GM12878 (cell line): ENCODE results near the gene GBP6. TPM values are rescaled to one million over a fixed set of nuclear protein-coding genes. Genes with fewer than 3 reads are reported as not detected.
A peak's percentile ranks its signal among the peaks of the same experiment; 100 is the strongest.

ENCODE experiments used
- ATAC-seq: fragments of 200-7000 bp; cut with Tn5 transposase; 3 replicates; pipeline ENCODE4 v1.9.1; 2020; ENCODE audit warnings: mild to moderate bottlenecking, moderate library complexity
- BruUV-seq: library from RNA; stranded (reverse); fragments of 400-500 nt; replicated peaks from 2 replicates; lab custom pipeline; 2021; lab: Mats Ljungman, UMichigan
- CTCF ChIA-PET: fragments of 300-600 bp; sonication (Branson Sonifier 250); formaldehyde crosslinking; extraction: SDS; loops from one replicate; lab custom pipeline; 2021; ENCODE audit warnings: inconsistent platforms; lab: Yijun Ruan, JAX
- POLR2A ChIA-PET: fragments of 350-600 bp; formaldehyde crosslinking; extraction: SDS; loops from one replicate; lab custom pipeline; 2021; ENCODE audit warnings: inconsistent platforms; lab: Charles Lee
- RAD21 ChIA-PET: fragments of 300-600 bp; sonication (Branson Sonifier 250); formaldehyde crosslinking; loops from one replicate; lab custom pipeline; 2023; ENCODE audit warnings: antibody characterized with exemption; ENCODE audit not compliant: unreplicated experiment; lab: Charles Lee
- SMC1A ChIA-PET: fragments of 300-600 bp; sonication (Branson Sonifier 250); formaldehyde crosslinking; loops from one replicate; lab custom pipeline; 2023; ENCODE audit not compliant: unreplicated experiment, uncharacterized antibody; lab: Charles Lee
- DNase-seq: peaks from one replicate; pipeline ENCODE4 v3.0.0-alpha.2; 2011; ENCODE audit warnings: low read depth, low spot score
- FAIRE-seq: peaks from 3 replicates; lab custom pipeline; 2011; peaks lifted over from hg19 to GRCh38; lab: Jason Lieb, UNC
- H2AFZ ChIP-seq: 2 replicates; pipeline ENCODE4 v1.6.0; 2011; ENCODE audit warnings: low read depth, low read length, control low read depth; ENCODE audit not compliant: control insufficient read depth
- H3K27ac ChIP-seq: 2 replicates; pipeline ENCODE4 v1.5.1; 2011; ENCODE audit warnings: control low read depth; ENCODE audit not compliant: control insufficient read depth, insufficient read depth
- H3K27me3 ChIP-seq, 2 experiments: replicated peaks in 1 of 2; 2 replicates each; pipeline versions ENCODE4 v1.6.0 to v1.6.1; 2011; ENCODE audit warnings: low read length in 1 of 2; ENCODE audit not compliant: control insufficient read depth in 2 of 2, insufficient read depth in 2 of 2
- H3K36me3 ChIP-seq, 2 experiments: 2 replicates each; pipeline ENCODE4 v1.5.1; 2011; ENCODE audit warnings: low read length in 1 of 2; ENCODE audit not compliant: control insufficient read depth in 2 of 2, insufficient read depth in 2 of 2
- H3K4me1 ChIP-seq: 2 replicates; pipeline ENCODE4 v1.6.1; 2011; ENCODE audit warnings: mild to moderate bottlenecking, low read length, moderate library complexity, mixed read lengths; ENCODE audit not compliant: control insufficient read depth, insufficient read depth
- H3K4me2 ChIP-seq: 2 replicates; pipeline ENCODE4 v1.6.0; 2011; ENCODE audit warnings: control low read depth; ENCODE audit not compliant: control insufficient read depth, insufficient read depth
- H3K4me3 ChIP-seq: fragments of 200-600 bp; sonication (generic); 2 replicates; pipeline ENCODE4 v1.5.1; 2016
- H3K79me2 ChIP-seq: 2 replicates; pipeline ENCODE4 v1.6.0; 2011; ENCODE audit warnings: low read length; ENCODE audit not compliant: control insufficient read depth, insufficient read depth
- H3K9ac ChIP-seq: 2 replicates; pipeline ENCODE4 v1.8.0; 2011; ENCODE audit warnings: low read length, control low read depth, mixed read lengths; ENCODE audit not compliant: control insufficient read depth, insufficient read depth
- H3K9me3 ChIP-seq: replicated peaks from 3 replicates; pipeline ENCODE4 v1.5.1; 2011; ENCODE audit warnings: mild to moderate bottlenecking, low read length; ENCODE audit not compliant: control insufficient read depth, insufficient read depth
- H4K20me1 ChIP-seq: 2 replicates; pipeline ENCODE4 v1.6.0; 2011; ENCODE audit not compliant: control insufficient read depth, insufficient read depth
- MEF2B ChIP-seq: fragments of 450-650 bp; IDR thresholded peaks from 2 replicates; pipeline ENCODE4 v1.6.1; 2018; ENCODE audit warnings: mild to moderate bottlenecking, moderate library complexity; ENCODE audit not compliant: partially characterized antibody, poor library complexity, severe bottlenecking
- ZBTB40 ChIP-seq: fragments of 450-650 bp; IDR thresholded peaks from 2 replicates; pipeline ENCODE4 v1.6.1; 2016; ENCODE audit warnings: mild to moderate bottlenecking, moderate library complexity, borderline replicate concordance
- WGBS: methylation state at CpG from one replicate; pipeline ENCODE4 v1.1.6; 2016; ENCODE audit warnings: low lambda C conversion rate; ENCODE audit not compliant: insufficient replicate concordance, insufficient coverage; ENCODE audit errors: missing lambda C conversion rate; 5-methylcytosine and 5-hydroxymethylcytosine counted together
- in situ Hi-C: fragments of 300-500 bp; cut with MboI; formaldehyde crosslinking; loops from 9 replicates; pipeline ENCODE4 v1.14.3; 2018; ENCODE audit warnings: mixed read lengths
- intact Hi-C: fragments of 100-400 bp; cut with micrococcal nuclease; formaldehyde crosslinking; loops from one replicate; pipeline ENCODE4 v1.14.2; 2022; ENCODE audit not compliant: unreplicated experiment
- polyA plus RNA-seq, 11 experiments: library from polyadenylated mRNA; depleted of rRNA in 4 of 11; unstranded in 6 of 11; stranded (reverse) in 5 of 11; fragments of >200 nt; fragmentation: Nextera tagmentation in 4 of 11; fragmentation: Illumina TruSeq in 1 of 11; extraction: Ambion mirVana in 4 of 11; extraction: Trizol in 1 of 11; gene quantifications; 1 replicate in 1 of 11; 2 replicates in 10 of 11; pipeline versions ENCODE4 v1.2.1 to v1.2.3, GENCODE V29; 2011 to 2016; ENCODE audit warnings: inconsistent platforms in 2 of 11, missing spikeins in 2 of 11, low read depth in 1 of 11
- total RNA-seq, 4 experiments: library from RNA; depleted of rRNA in 3 of 4; stranded (reverse); fragments of >200 nt in 3 of 4; fragmentation: Illumina TruSeq in 1 of 4; extraction: Trizol in 1 of 4; gene quantifications; 2 replicates each; pipeline versions ENCODE4 v1.2.1 to v1.2.3, GENCODE V29; 2013 to 2021

Gene GBP6
- total and polyA plus RNA-seq, 10 of the 15 experiments (the other 5 are each of a cell fraction or from before 2014, with no cell fraction given) = 0.03 to 2.7 (median 0.05) TPM; not detected in 6

DNA sequence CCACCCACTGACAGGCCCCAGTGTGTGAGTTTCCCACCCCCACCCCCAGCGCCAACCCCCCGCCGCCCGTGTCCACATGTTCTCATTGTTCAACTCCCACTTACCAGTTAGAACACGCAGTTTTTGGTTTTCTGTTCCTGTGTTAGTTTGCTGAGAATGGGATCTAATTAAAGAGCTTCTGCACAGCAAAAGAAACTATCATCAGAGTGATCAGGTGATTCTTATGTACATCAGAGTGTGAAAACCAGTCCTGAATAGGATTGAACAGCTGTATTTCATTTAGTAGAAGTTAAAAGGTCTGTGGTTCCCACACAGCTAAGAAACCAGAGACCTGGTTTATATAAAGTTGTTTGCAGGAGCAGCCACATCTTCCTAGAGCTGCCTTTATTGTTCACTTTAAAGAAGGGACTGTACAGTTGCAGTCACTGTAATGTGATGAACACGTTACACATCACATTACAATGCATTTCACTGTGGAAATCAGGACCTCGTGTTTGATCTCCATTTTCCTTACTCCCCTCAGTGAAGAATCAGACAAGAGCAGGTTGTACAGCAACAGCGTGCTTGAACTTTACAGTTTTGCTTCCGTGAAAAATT is 1.2 kb downstream of the GBP6 start:
- ATAC-seq (no peak), DNase-seq (no peak), FAIRE-seq (no peak)
- WGBS = 35% methylated on average over 5 of the region's 9 CpGs
- CTCF ChIA-PET = interaction anchor here (0.6 to 9.2 kb wide), 4 partner anchors 281 to 365 kb away, joined by 3 to 98 read pairs (median 3); no protein-coding TSS in a partner anchor
- in situ Hi-C loops (loop anchor here (5.0 kb wide), 1 partner anchor 368 kb away; no protein-coding TSS in a partner anchor), intact Hi-C loops (no loop called here)
- Histone ChIP-seq H3K4me2 (no peak overlapping the region), H3K27ac (no peak overlapping the region), H3K4me1 (peaks cover 12% of the 10 kb centered on the region), H3K79me2 (no peaks in the 10 kb centered on the region), H3K9ac (no peak overlapping the region), H3K36me3 (no peaks in the 10 kb centered on the region), H2AFZ (no peak overlapping the region), H3K4me3 (no peak overlapping the region), H3K27me3 (no peaks in the 10 kb centered on the region), H4K20me1 (no peaks in the 10 kb centered on the region), H3K9me3 (no peaks in the 10 kb centered on the region)
- POLR2A ChIA-PET = no interaction called here
- BruUV-seq = no TSS peak
- SMC1A ChIA-PET = interaction anchor here (0.9 kb wide), 1 partner anchor 8 kb away, joined by 4 read pairs; no protein-coding TSS in a partner anchor
- RAD21 ChIA-PET = interaction anchor here (0.7 to 2.1 kb wide), 4 partner anchors 89 to 662 kb away, joined by 3 to 5 read pairs (median 4); no protein-coding TSS in a partner anchor
- no peak for TF ChIP-seq MEF2B
- TF ChIP-seq ZBTB40 = peak; percentile 54; the same call in 1 of the 2 replicates
